Activated naive CD4-positive, alpha-beta T cell treated with Interleukin-2 at 50 U/mL for 16 hours (primary cell): ENCODE data around the gene SYCN.
"Not testable (repeated sequence)": the region's sequence is repeated elsewhere in the genome, so short reads cannot be mapped to it uniquely, and the experiment has no call there.

ENCODE experiments used
- DNase-seq: peaks from one replicate; pipeline ENCODE4 v3.0.0-alpha.2; 2020

Gene SYCN

GRCh38 chr19:39223703-39224279, 19.7 kb upstream of the SYCN start:
- peak; percentile 13 for DNase-seq

- DNase-seq = not testable (repeated sequence)
Observed at GRCh38 chr19:39219108-39219507, 15.0 kb upstream of the SYCN start.

GRCh38 chr19:39218230-39219007, 14.4 kb upstream of the SYCN start:
- DNase-seq = no peak

- DNase-seq = no peak
Observed at GRCh38 chr19:39217094-39217493, 13.0 kb upstream of the SYCN start.

- not testable (repeated sequence) for DNase-seq
Observed at GRCh38 chr19:39215323-39215722, 11.3 kb upstream of the SYCN start.

- DNase-seq = peak; percentile 59
Observed at GRCh38 chr19:39212375-39212742, 8.3 kb upstream of the SYCN start.

- DNase-seq = no peak
Observed at GRCh38 chr19:39211731-39212374, 7.8 kb upstream of the SYCN start.

- DNase-seq = no peak
Observed at GRCh38 chr19:39209196-39209595, 5.1 kb upstream of the SYCN start.

- DNase-seq = no peak
Observed at GRCh38 chr19:39208175-39208795, 4.2 kb upstream of the SYCN start.

- DNase-seq = no peak
Observed at GRCh38 chr19:39207293-39207836, 3.3 kb upstream of the SYCN start.

GRCh38 chr19:39206122-39206521, 2.1 kb upstream of the SYCN start:
- no peak for DNase-seq

- DNase-seq = no peak
Observed at GRCh38 chr19:39205449-39205764, 1.3 kb upstream of the SYCN start.

GRCh38 chr19:39202998-39203355, 1.1 kb downstream of the SYCN start:
- DNase-seq = no peak

GRCh38 chr19:39200803-39201115, 3.3 kb downstream of the SYCN start:
- DNase-seq = no peak

- no peak for DNase-seq
Observed at GRCh38 chr19:39200066-39200802, 3.8 kb downstream of the SYCN start.

- no peak for DNase-seq
Observed at GRCh38 chr19:39199025-39199424, 5.0 kb downstream of the SYCN start.

GRCh38 chr19:39197808-39198207, 6.3 kb downstream of the SYCN start:
- no peak for DNase-seq

GRCh38 chr19:39196860-39197562, 7.1 kb downstream of the SYCN start, which contains the start of gene NCCRP1:
TSS of gene NCCRP1 (plus strand) at chr19:39196964. CDS start at chr19:39196983, 19 bp downstream.
- no peak for DNase-seq

- DNase-seq = no peak
Observed at GRCh38 chr19:39196320-39196719, 7.7 kb downstream of the SYCN start.

- DNase-seq = no peak
Observed at GRCh38 chr19:39195755-39196154, 8.3 kb downstream of the SYCN start.

GRCh38 chr19:39194832-39195542, 9.1 kb downstream of the SYCN start:
- no peak for DNase-seq

GRCh38 chr19:39193803-39194202, 10.3 kb downstream of the SYCN start:
- no peak for DNase-seq
